Body of pancreas (tissue), 4 donors: Measurements from ENCODE around the gene CZIB. TPM values are rescaled to one million over a fixed set of nuclear protein-coding genes. Genes with fewer than 3 reads are reported as not detected.

Experiments used
- ATAC-seq: fragments of 150-250 bp; one replicate; pipeline ENCODE4 v1.9.1; 2016
- DNase-seq, 4 donors: peaks; one replicate each; pipeline ENCODE4 v3.0.0-alpha.2; 2019
- H3K27ac ChIP-seq, 4 donors: fragments of 200-600 bp; sonication (generic); 1 replicate in 3 of 4; 2 replicates in 1 of 4; pipeline versions ENCODE4 v1.5.1 to v1.6.1; 2016 to 2019; ENCODE audit warnings: mild to moderate bottlenecking in 1 of 4, mixed read lengths in 1 of 4, moderate library complexity in 1 of 4
- H3K27me3 ChIP-seq, 2 donors: fragments of 200-600 bp; sonication (generic); one replicate each; pipeline ENCODE4 v1.6.0; 2016; ENCODE audit warnings: mild to moderate bottlenecking in 1 of 2
- H3K36me3 ChIP-seq, 2 donors: fragments of 200-600 bp; sonication (generic); replicated peaks in 1 of 2; 2 replicates each; pipeline ENCODE4 v1.5.1; 2016; ENCODE audit warnings: low read depth in 2 of 2; ENCODE audit not compliant: insufficient read depth in 1 of 2
- H3K4me1 ChIP-seq: fragments of 200-600 bp; sonication (generic); one replicate; pipeline ENCODE4 v1.6.0; 2016
- H3K4me3 ChIP-seq, 2 donors: fragments of 200-600 bp; sonication (generic); 1 replicate in 1 of 2; 2 replicates in 1 of 2; pipeline ENCODE4 v1.5.1; 2016 to 2019
- H3K9me3 ChIP-seq, 3 donors: fragments of 200-600 bp; sonication (generic); 1 replicate in 2 of 3; 2 replicates in 1 of 3; pipeline ENCODE4 v1.5.1; 2016
- CTCF ChIP-seq, 7 experiments: fragments of 450-650 bp in 4 of 7; fragments of 200-600 bp in 3 of 7; sonication (generic) in 3 of 7; IDR thresholded peaks; one replicate each; pipeline ENCODE4 v1.5.1; 2016 to 2019; ENCODE audit warnings: antibody characterized with exemption in 7 of 7
- POLR2A ChIP-seq, 3 donors: fragments of 450-650 bp; IDR thresholded peaks; one replicate each; pipeline ENCODE4 v1.6.1; 2016; ENCODE audit warnings: antibody characterized with exemption in 3 of 3, mild to moderate bottlenecking in 2 of 3
- WGBS, 2 donors: methylation state at CpG; one replicate each; pipeline ENCODE4 v1.1.5; 2017; 5-methylcytosine and 5-hydroxymethylcytosine counted together
- intact Hi-C: fragments of 100-400 bp; cut with DNase I; formaldehyde crosslinking; loops from one replicate; pipeline ENCODE4 v1.15.1; 2023
- total RNA-seq, 2 donors: library from RNA; depleted of rRNA; stranded (reverse); fragments of >200 nt; gene quantifications; one replicate each; pipeline ENCODE4 v1.1.0, GENCODE V29; 2016

The CZIB gene
- total RNA-seq, 2 donors from 2014 or later, result 14.5 to 18.9 TPM

GRCh38 chr1:53198241-53198651, 22.2 kb downstream of the CZIB start:
- intact Hi-C loops, result no loop called here
- no peak for ATAC-seq

GRCh38 chr1:53197291-53198200, 22.9 kb downstream of the CZIB start:
- intact Hi-C loops, result no loop called here
- ATAC-seq (peak; percentile 2), DNase-seq (no peak)
- Histone ChIP-seq H3K9me3 (no peaks in the 10 kb centered on the region), H3K27me3 (no peaks in the 10 kb centered on the region), H3K4me3 (peak overlapping the region; percentile 57 to 89), H3K4me1 (peaks cover 44% of the 10 kb centered on the region), H3K36me3 (peaks cover 0 to 2% of the 10 kb centered on the region in 2 donors), H3K27ac (peak overlapping the region; percentile 89 to 95 (median 92))
- no peak for TF ChIP-seq CTCF (IDR thresholded peaks at IDR 0.05)
- TF ChIP-seq POLR2A (IDR thresholded peaks at IDR 0.05), result no peak
- 26 to 33% methylated on average over 13 of the region's 13 CpGs for WGBS, 2 donors

More at GRCh38 chr1:53198241-53198651, 22.2 kb downstream of the CZIB start:
- Histone ChIP-seq H3K27me3 (no peaks in the 10 kb centered on the region), H3K27ac (peak overlapping the region in 3 of 4 donors; percentile 89 to 95 (median 91)), H3K9me3 (no peaks in the 10 kb centered on the region), H3K36me3 (peaks cover 0 to 6% of the 10 kb centered on the region in 2 donors), H3K4me3 (no peak overlapping the region), H3K4me1 (peaks cover 41% of the 10 kb centered on the region)
- 22 to 30% methylated on average over 4 of the region's 4 CpGs for WGBS, 2 donors
- TF ChIP-seq POLR2A (IDR thresholded peaks at IDR 0.05), result peak in 1 of 3 donors; percentile 5
- no peak for TF ChIP-seq CTCF (IDR thresholded peaks at IDR 0.05)
- no peak for DNase-seq

- WGBS, 2 donors, result 0 to 1% methylated on average over 38 to 43 of the region's 57 CpGs
- peak; percentile 91 to 94 (median 94) for DNase-seq
- H3K27me3 ChIP-seq, result no peaks in the 10 kb centered on the region
- H3K36me3 ChIP-seq, result no peaks in the 10 kb centered on the region
- peak within 1 kb of the TSS; percentile 89 to 95 (median 92) for H3K27ac ChIP-seq
- intact Hi-C loops, result no loop called here
- H3K9me3 ChIP-seq, result no peaks in the 10 kb centered on the region
- peaks cover 44% of the 10 kb centered on the region for H3K4me1 ChIP-seq
- TF ChIP-seq POLR2A (IDR thresholded peaks at IDR 0.05) (peak; percentile 87 to 94 (median 92)), CTCF (IDR thresholded peaks at IDR 0.05) (peak in 5 of 7 experiments; percentile 3 to 22 (median 18))
- peak; percentile 97 for ATAC-seq
- H3K4me3 ChIP-seq, result peak within 1 kb of the TSS; percentile 57 to 89
These were observed 23.7 kb downstream of the CZIB start, which contains the start of gene CPT2 for GRCh38 chr1:53196485-53197290. Gene CPT2 (plus strand): TSS chr1:53196824. CDS start chr1:53196944, 120 bp downstream.

GRCh38 chr1:53196017-53196484, 24.4 kb downstream of the CZIB start:
- Histone ChIP-seq H3K4me1 (peaks cover 44% of the 10 kb centered on the region), H3K27ac (peak overlapping the region; percentile 3 to 95 (median 90)), H3K36me3 (no peaks in the 10 kb centered on the region), H3K27me3 (no peaks in the 10 kb centered on the region), H3K9me3 (no peaks in the 10 kb centered on the region), H3K4me3 (peak overlapping the region; percentile 57 to 89)
- DNase-seq (no peak), ATAC-seq (peak; percentile 4)
- 34 to 39% methylated on average over 9 of the region's 9 CpGs for WGBS, 2 donors
- intact Hi-C loops, result no loop called here
- no peak for TF ChIP-seq POLR2A (IDR thresholded peaks at IDR 0.05)
- TF ChIP-seq CTCF (IDR thresholded peaks at IDR 0.05), result no peak
